Panc1 (cell line): ENCODE data around the gene NCOA3. TPM values are rescaled to one million over a fixed set of nuclear protein-coding genes. Genes with fewer than 3 reads are reported as not detected.

Experiments
- ATAC-seq: fragments of 200-7000 bp; cut with Tn5 transposase; 2 replicates; pipeline ENCODE4 v1.9.1; 2020; ENCODE audit warnings: mild to moderate bottlenecking, moderate library complexity
- BruUV-seq: library from RNA; stranded (reverse); fragments of 400-500 nt; replicated peaks from 2 replicates; lab custom pipeline; 2021; lab: Mats Ljungman, UMichigan
- CTCF ChIA-PET: fragments of 300-600 bp; sonication (Branson Sonifier 250); formaldehyde crosslinking; loops from one replicate; lab custom pipeline; 2022; ENCODE audit warnings: antibody characterized with exemption; lab: Charles Lee
- POLR2A ChIA-PET: fragments of 300-600 bp; sonication (Branson Sonifier 250); formaldehyde crosslinking; loops from one replicate; lab custom pipeline; 2022; ENCODE audit warnings: antibody characterized with exemption; lab: Charles Lee
- DNase-seq: peaks from one replicate; pipeline ENCODE4 v3.0.0-alpha.2; 2010; ENCODE audit warnings: low read depth, low spot score
- H3K27ac ChIP-seq: 2 replicates; pipeline ENCODE4 v1.5.1; 2011; ENCODE audit warnings: mild to moderate bottlenecking, low read length, inconsistent platforms
- H3K27me3 ChIP-seq: fragments of 200-500 bp; sonication (Bioruptor generic); 2 replicates; pipeline ENCODE4 v1.6.0; 2014; ENCODE audit warnings: low read length, inconsistent platforms; ENCODE audit not compliant: control insufficient read depth, insufficient read depth
- H3K36me3 ChIP-seq: fragments of 200-500 bp; sonication (Bioruptor generic); 2 replicates; pipeline ENCODE4 v1.5.1; 2014; ENCODE audit warnings: inconsistent platforms, mild to moderate bottlenecking, low read length, moderate library complexity; ENCODE audit not compliant: control insufficient read depth, insufficient read depth
- H3K4me1 ChIP-seq: 2 replicates; pipeline ENCODE4 v1.5.1; 2011; ENCODE audit warnings: inconsistent platforms, mild to moderate bottlenecking, low read length, moderate library complexity; ENCODE audit not compliant: control insufficient read depth, insufficient read depth
- H3K4me3 ChIP-seq, 2 experiments: 2 replicates each; pipeline ENCODE4 v1.5.1; 2011 to 2012; ENCODE audit warnings: low read depth in 2 of 2, low read length in 2 of 2, mild to moderate bottlenecking in 2 of 2, inconsistent platforms in 1 of 2, moderate library complexity in 1 of 2
- H3K9me3 ChIP-seq: fragments of 200-500 bp; sonication (Bioruptor generic); 2 replicates; pipeline ENCODE4 v1.5.1; 2014; ENCODE audit warnings: low read depth, mild to moderate bottlenecking, inconsistent platforms, low read length, moderate library complexity; ENCODE audit not compliant: control insufficient read depth, insufficient read depth
- CTCF ChIP-seq: fragments of 450-650 bp; IDR thresholded peaks from 2 replicates; pipeline ENCODE4 v1.5.1; 2017; ENCODE audit warnings: mild to moderate bottlenecking
- POLR2AphosphoS5 ChIP-seq: IDR thresholded peaks from 2 replicates; pipeline ENCODE4 v1.6.1; 2012; ENCODE audit warnings: mild to moderate bottlenecking, low read depth, low read length, moderate library complexity
- REST ChIP-seq, 2 experiments: IDR thresholded peaks; 2 replicates each; pipeline ENCODE4 v1.6.1; 2011 to 2012; ENCODE audit warnings: low read depth in 2 of 2, control low read depth in 1 of 2, low read length in 1 of 2, mild to moderate bottlenecking in 1 of 2, moderate library complexity in 1 of 2; ENCODE audit not compliant: insufficient read depth in 1 of 2
- SIN3A ChIP-seq: IDR thresholded peaks from 2 replicates; pipeline ENCODE4 v1.6.1; 2012; ENCODE audit warnings: low read depth, mild to moderate bottlenecking, low read length, moderate library complexity, borderline replicate concordance; ENCODE audit not compliant: insufficient read depth
- TCF7L2 ChIP-seq: IDR thresholded peaks from 2 replicates; pipeline ENCODE4 v1.6.1; 2011; ENCODE audit warnings: mild to moderate bottlenecking, low read depth, low read length, inconsistent platforms
- in situ Hi-C: cut with HindIII; loops from 2 replicates; pipeline ENCODE4 v1.10.0; 2016; ENCODE audit warnings: low sequenced_read_pairs, low pct_unique_long_range_greater_than_20kb
- intact Hi-C: fragments of 100-400 bp; cut with micrococcal nuclease; formaldehyde crosslinking; loops from one replicate; pipeline ENCODE4 v1.10.0; 2022; ENCODE audit not compliant: unreplicated experiment
- total RNA-seq: library from RNA; stranded (reverse); gene quantifications from one replicate; pipeline ENCODE4 v1.2.1, GENCODE V29; 2021; ENCODE audit not compliant: unreplicated experiment

Gene NCOA3
- total RNA-seq, 1 experiment from 2014 or later: 47.7 TPM

- in situ Hi-C loops: no loop called here
- Histone ChIP-seq H3K27me3 (peaks cover 2% of the 10 kb centered on the region; the same call in 1 of the 2 replicates), H3K4me3 (no peak overlapping the region), H3K27ac (no peak overlapping the region), H3K4me1 (no peaks in the 10 kb centered on the region; the same call in 1 of the 2 replicates), H3K9me3 (no peaks in the 10 kb centered on the region), H3K36me3 (no peaks in the 10 kb centered on the region)
- CTCF ChIA-PET: no interaction called here
- intact Hi-C loops: no loop called here
- DNase-seq (no peak), ATAC-seq (no peak)
- no peak for TF ChIP-seq TCF7L2
- TF ChIP-seq REST (IDR thresholded peaks at IDR 0.05; ENCODE audit: insufficient read depth in 1 of 2, low read depth in 2 of 2, low read length in 1 of 2): no peak
- no peak for TF ChIP-seq SIN3A
- TF ChIP-seq CTCF: no peak
- TF ChIP-seq POLR2AphosphoS5: no peak
- no TSS peak for BruUV-seq
- POLR2A ChIA-PET: interaction anchor here (1.0 kb wide), 1 partner anchor 16 kb away, joined by 4 read pairs; no protein-coding TSS in a partner anchor
These were observed 203.8 kb downstream of the NCOA3 start for GRCh38 chr20:47705497-47705856.

- TF ChIP-seq TCF7L2: no peak
- no peak for TF ChIP-seq REST (IDR thresholded peaks at IDR 0.05; ENCODE audit: insufficient read depth in 1 of 2, low read depth in 2 of 2, low read length in 1 of 2)
- no peak for TF ChIP-seq SIN3A
- no peak for TF ChIP-seq CTCF
- Histone ChIP-seq H3K9me3 (no peaks in the 10 kb centered on the region), H3K36me3 (no peaks in the 10 kb centered on the region), H3K4me1 (no peaks in the 10 kb centered on the region; the same call in 1 of the 2 replicates), H3K27me3 (peaks cover 2% of the 10 kb centered on the region; the same call in 1 of the 2 replicates), H3K27ac (no peak overlapping the region), H3K4me3 (no peak overlapping the region)
- BruUV-seq: no TSS peak
- in situ Hi-C loops (no loop called here), intact Hi-C loops (no loop called here)
- DNase-seq (no peak), ATAC-seq (no peak)
- CTCF ChIA-PET: no interaction called here
- POLR2A ChIA-PET: no interaction called here
These were observed 204.7 kb downstream of the NCOA3 start for GRCh38 chr20:47706345-47706744.

Other genes starting within 250 kb of the NCOA3 start
- gene ZMYND8, start 145.2 kb upstream of the NCOA3 start, total RNA-seq: 50.7 TPM